Measurements from ENCODE around the gene MEPCE.

The MEPCE gene

DNA sequence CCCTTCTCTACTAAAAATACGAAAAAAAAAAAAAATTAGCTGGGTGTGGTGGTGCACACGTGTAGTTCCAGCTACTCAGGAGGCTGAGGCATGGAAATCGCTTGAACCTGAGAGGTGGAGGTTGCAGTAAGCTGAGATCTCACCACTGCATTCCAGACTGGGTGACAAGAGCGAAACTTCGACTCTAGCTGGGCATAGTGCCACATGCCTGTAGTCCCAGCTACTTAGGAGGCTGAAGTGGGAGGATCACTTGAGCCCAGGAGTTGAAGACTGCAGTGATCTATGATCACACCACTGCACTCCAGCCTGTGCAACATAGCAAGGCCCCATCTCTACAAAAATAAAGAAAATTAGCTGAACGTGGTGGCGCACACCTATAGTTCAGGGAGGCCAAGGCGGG, 35.7 kb downstream of the MEPCE start:
- DNase-seq: no peak

DNA sequence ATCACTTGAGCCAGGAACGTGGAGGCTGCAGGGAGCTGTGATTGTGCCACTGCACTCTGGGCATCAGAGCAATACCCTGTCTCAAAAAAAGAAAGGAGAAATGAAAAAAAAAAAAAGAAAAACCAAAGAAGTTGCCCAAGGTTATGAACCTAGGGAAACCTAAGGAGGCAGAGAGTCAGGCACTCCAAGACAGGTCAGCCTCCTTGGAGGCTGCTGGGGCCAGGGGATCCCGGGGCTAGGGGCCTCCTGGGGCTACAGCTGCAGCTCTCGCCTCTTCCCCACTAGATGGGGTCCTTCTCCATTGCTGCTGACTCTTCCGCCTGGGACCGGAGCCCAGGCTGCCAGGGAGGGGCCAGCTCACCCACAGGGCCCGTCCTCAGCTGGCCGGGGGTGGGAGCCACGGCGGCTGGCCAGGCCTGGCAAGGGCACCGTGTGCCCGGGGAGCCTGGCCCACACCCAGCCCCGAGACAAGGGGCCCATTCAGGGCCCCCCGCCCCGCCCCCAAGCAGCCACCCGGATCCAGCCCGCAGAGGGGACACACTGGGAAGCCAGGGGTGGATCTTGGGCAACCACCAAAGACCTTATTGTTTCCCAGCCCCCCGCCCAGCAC, 36.2 kb downstream of the MEPCE start:
- no peak for DNase-seq

GRCh38 chr7:100466653-100467605, 37.3 kb downstream of the MEPCE start:
- no peak for DNase-seq

GRCh38 chr7:100467638-100468373, 38.2 kb downstream of the MEPCE start:
- DNase-seq: no peak

- DNase-seq: peak; percentile 87
These were observed 39.8 kb downstream of the MEPCE start for GRCh38 chr7:100469227-100470044.

GRCh38 chr7:100471021-100471420, 41.4 kb downstream of the MEPCE start:
- no peak for DNase-seq

GRCh38 chr7:100472121-100472851, 42.7 kb downstream of the MEPCE start:
- DNase-seq: no peak

DNA sequence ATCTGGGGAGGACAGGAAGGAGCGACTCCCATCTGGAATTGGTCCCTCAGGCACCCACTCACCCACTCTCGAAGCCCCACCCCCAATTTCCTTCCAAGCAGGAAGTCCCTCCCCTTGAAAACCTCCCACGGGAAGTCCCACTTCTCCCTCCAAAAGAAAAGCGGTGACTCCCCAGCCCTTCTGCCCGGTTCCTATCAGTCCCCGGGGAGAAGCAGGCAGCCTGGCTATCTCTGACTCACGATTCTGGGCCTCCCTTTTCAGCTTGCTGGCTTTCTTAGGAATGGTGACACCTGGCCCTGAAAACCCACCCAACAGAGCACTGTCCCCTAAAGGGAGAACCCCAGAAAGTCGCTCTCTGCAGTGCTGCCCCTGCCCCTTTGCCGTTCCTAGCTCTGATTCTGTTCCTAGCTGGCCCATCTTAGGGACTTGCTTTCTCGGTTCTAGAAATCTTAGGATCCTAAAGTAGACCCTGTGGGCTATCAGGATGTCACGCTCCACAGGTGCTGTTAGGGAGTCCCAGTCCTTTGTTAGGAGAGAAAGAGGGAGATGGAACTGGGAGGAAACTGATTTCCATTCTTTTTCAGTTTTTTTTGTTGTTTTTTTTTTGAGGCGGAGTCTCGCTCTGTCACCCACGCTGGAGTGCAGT, 43.3 kb downstream of the MEPCE start:
- no peak for DNase-seq

DNA sequence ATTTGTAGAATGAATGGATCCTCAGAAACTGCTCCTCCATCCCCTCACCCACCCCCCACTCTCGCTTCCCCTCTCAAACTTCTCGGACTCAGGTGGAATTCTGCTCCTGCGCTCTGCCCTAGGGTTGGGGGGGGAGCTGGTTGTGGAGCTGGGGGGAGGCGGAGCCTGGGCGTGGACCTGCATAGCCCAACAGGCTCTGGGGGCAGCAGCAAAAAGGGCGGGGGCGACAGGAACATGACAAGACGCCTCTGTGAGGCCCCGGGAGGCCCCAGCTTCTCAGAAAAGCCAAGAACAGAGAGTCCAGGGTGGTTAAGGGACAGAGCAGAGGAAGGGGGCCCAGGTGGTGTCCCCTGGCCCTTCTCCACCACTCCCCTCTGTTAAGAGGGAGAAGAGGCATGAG, 45.9 kb downstream of the MEPCE start:
- DNase-seq: peak; percentile 35

- DNase-seq: no peak
These were observed 46.6 kb downstream of the MEPCE start for GRCh38 chr7:100476101-100476780.

GRCh38 chr7:100476903-100477870, 47.6 kb downstream of the MEPCE start:
- DNase-seq: peak; percentile 46

- no peak for DNase-seq
These were observed 48.2 kb downstream of the MEPCE start for GRCh38 chr7:100477871-100478267.

DNA sequence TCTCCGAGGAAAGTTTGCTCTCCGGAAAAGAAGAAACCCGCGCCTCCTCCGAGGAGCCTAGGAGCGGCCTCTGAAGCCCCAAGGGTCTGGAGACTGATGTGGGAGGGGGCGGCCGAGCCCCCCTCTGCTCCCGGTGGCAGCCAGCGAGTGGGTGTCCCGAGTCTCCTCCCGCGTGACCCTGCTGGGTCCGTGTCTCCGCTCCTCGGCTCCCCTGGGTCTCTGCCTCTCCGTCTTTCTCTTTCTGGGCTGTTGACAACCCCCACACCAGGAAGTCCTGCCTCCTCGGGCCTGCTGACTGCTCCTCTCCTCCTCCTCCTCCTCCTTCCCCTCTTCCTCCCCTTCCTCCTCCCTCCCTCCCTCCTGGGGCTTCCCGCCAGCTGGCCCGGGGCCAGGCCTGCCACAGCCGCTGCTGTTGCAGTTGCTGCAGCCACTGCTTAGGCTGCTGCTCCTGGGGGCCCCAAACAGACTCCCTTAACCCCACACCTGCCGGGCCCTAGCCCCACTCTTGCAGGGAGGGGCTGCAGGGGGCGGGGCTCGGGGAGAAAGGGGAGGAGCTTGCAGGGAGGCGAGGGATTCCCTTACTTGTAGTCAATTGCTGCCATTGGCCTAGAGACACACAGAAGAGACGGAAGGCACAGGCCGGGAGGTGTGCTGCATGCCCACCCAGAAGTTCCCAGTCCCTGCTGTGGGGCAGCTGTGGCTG, 49.5 kb downstream of the MEPCE start, which contains the start of gene TSC22D4:
TSS of gene TSC22D4 (minus strand) at position 257 of the 703 bp plus-strand sequence. CDS start 1,176 bp downstream, outside the sequence.
- peak; percentile 85 for DNase-seq

- no peak for DNase-seq
These were observed 51.8 kb downstream of the MEPCE start for GRCh38 chr7:100481466-100481865.

GRCh38 chr7:100482728-100483089, 53.1 kb downstream of the MEPCE start:
- DNase-seq: no peak

DNA sequence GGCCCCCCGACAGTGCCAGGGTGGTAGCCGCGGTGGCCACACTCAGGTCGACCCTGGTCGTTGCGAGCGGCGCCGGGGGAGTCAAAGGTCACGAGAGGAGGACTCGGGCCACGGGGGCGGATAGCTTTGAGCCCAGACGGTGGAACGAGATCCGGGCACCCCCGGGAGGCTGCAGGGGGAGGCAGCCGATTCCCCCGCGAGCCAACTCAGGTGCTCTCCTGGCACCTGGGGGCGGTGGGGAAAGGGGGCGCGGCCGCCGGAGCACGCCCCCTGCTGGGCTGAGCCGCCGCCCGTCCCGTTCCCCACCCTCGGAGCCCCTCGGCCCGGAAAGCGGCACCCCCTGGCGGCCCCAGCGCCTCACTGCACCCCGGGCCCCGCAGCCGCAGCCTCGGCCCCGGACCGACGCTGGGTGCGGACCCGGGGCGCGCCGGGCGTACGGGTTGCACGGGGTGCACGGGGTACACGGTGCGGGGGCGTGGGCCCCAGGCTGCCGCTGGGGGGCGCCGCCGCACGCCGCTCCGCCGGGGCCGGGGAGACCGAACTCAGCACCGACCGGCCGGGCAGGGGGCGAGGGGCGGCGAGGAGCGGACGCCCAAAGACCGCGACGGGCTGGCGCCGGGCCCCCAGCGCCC, 53.6 kb downstream of the MEPCE start:
- DNase-seq: peak; percentile 84

Data from stimulated activated CD4-positive, alpha-beta T cell treated with anti-CD3 and anti-CD28 coated beads, Interleukin-4, amount 100 ng/mL, for 1 hour (primary cell).